Body of pancreas (tissue), 4 donors: ENCODE results near the gene GIT2. TPM values are rescaled to one million over a fixed set of nuclear protein-coding genes. Genes with fewer than 3 reads are reported as not detected.
A peak's percentile ranks its signal among the peaks of the same experiment; 100 is the strongest.

ENCODE experiments used
- ATAC-seq: fragments of 150-250 bp; one replicate; pipeline ENCODE4 v1.9.1; 2016
- DNase-seq, 4 donors: peaks; one replicate each; pipeline ENCODE4 v3.0.0-alpha.2; 2019
- H3K27ac ChIP-seq, 4 donors: fragments of 200-600 bp; sonication (generic); 1 replicate in 3 of 4; 2 replicates in 1 of 4; pipeline versions ENCODE4 v1.5.1 to v1.6.1; 2016 to 2019; ENCODE audit warnings: mild to moderate bottlenecking in 1 of 4, mixed read lengths in 1 of 4, moderate library complexity in 1 of 4
- H3K27me3 ChIP-seq, 2 donors: fragments of 200-600 bp; sonication (generic); one replicate each; pipeline ENCODE4 v1.6.0; 2016; ENCODE audit warnings: mild to moderate bottlenecking in 1 of 2
- H3K36me3 ChIP-seq, 2 donors: fragments of 200-600 bp; sonication (generic); replicated peaks in 1 of 2; 2 replicates each; pipeline ENCODE4 v1.5.1; 2016; ENCODE audit warnings: low read depth in 2 of 2; ENCODE audit not compliant: insufficient read depth in 1 of 2
- H3K4me1 ChIP-seq: fragments of 200-600 bp; sonication (generic); one replicate; pipeline ENCODE4 v1.6.0; 2016
- H3K4me3 ChIP-seq, 2 donors: fragments of 200-600 bp; sonication (generic); 1 replicate in 1 of 2; 2 replicates in 1 of 2; pipeline ENCODE4 v1.5.1; 2016 to 2019
- H3K9me3 ChIP-seq, 3 donors: fragments of 200-600 bp; sonication (generic); 1 replicate in 2 of 3; 2 replicates in 1 of 3; pipeline ENCODE4 v1.5.1; 2016
- CTCF ChIP-seq, 7 experiments: fragments of 450-650 bp in 4 of 7; fragments of 200-600 bp in 3 of 7; sonication (generic) in 3 of 7; IDR thresholded peaks; one replicate each; pipeline ENCODE4 v1.5.1; 2016 to 2019; ENCODE audit warnings: antibody characterized with exemption in 7 of 7
- POLR2A ChIP-seq, 3 donors: fragments of 450-650 bp; IDR thresholded peaks; one replicate each; pipeline ENCODE4 v1.6.1; 2016; ENCODE audit warnings: antibody characterized with exemption in 3 of 3, mild to moderate bottlenecking in 2 of 3
- WGBS, 2 donors: methylation state at CpG; one replicate each; pipeline ENCODE4 v1.1.5; 2017; 5-methylcytosine and 5-hydroxymethylcytosine counted together
- intact Hi-C: fragments of 100-400 bp; cut with DNase I; formaldehyde crosslinking; loops from one replicate; pipeline ENCODE4 v1.15.1; 2023
- total RNA-seq, 2 donors: library from RNA; depleted of rRNA; stranded (reverse); fragments of >200 nt; gene quantifications; one replicate each; pipeline ENCODE4 v1.1.0, GENCODE V29; 2016

Gene GIT2
- total RNA-seq, 2 donors from 2014 or later = 44.4 to 50.1 TPM

- H3K4me3 ChIP-seq = no peak overlapping the region
- no peak for TF ChIP-seq POLR2A (IDR thresholded peaks at IDR 0.05)
- TF ChIP-seq CTCF (IDR thresholded peaks at IDR 0.05) = no peak
- DNase-seq (no peak), ATAC-seq (no peak)
- H3K4me1 ChIP-seq = peaks cover 58% of the 10 kb centered on the region
- 90 to 92% methylated on average over 9 of the region's 9 CpGs for WGBS, 2 donors
- no peaks in the 10 kb centered on the region for H3K9me3 ChIP-seq
- H3K27ac ChIP-seq = peak overlapping the region; percentile 55 to 88 (median 78)
- H3K36me3 ChIP-seq = peaks cover 0 to 1% of the 10 kb centered on the region in 2 donors
- no peaks in the 10 kb centered on the region for H3K27me3 ChIP-seq
- intact Hi-C loops = no loop called here
Observed at GRCh38 chr12:109946913-109947312, 49.3 kb downstream of the GIT2 start.

GRCh38 chr12:109946505-109946904 lies 49.7 kb downstream of the GIT2 start:
- no peaks in the 10 kb centered on the region for H3K9me3 ChIP-seq
- no peak overlapping the region for H3K4me3 ChIP-seq
- H3K27me3 ChIP-seq = no peaks in the 10 kb centered on the region
- H3K27ac ChIP-seq = peak overlapping the region in 3 of 4 donors; percentile 72 to 88 (median 85)
- peak; percentile 39 to 70 (median 64) for DNase-seq
- TF ChIP-seq CTCF (IDR thresholded peaks at IDR 0.05) = no peak
- TF ChIP-seq POLR2A (IDR thresholded peaks at IDR 0.05) = no peak
- H3K36me3 ChIP-seq = peaks cover 0 to 1% of the 10 kb centered on the region in 2 donors
- H3K4me1 ChIP-seq = peaks cover 54% of the 10 kb centered on the region
- ATAC-seq = no peak
- WGBS, 2 donors = 29% methylated on average over 5 of the region's 5 CpGs
- intact Hi-C loops = no loop called here

GRCh38 chr12:109944561-109945359 lies 51.4 kb downstream of the GIT2 start:
- DNase-seq (peak in 1 of 4 donors; percentile 39), ATAC-seq (no peak)
- Histone ChIP-seq H3K4me1 (peaks cover 36% of the 10 kb centered on the region), H3K9me3 (no peaks in the 10 kb centered on the region), H3K4me3 (no peak overlapping the region), H3K27ac (peak overlapping the region in 1 of 4 donors; percentile 11), H3K36me3 (no peaks in the 10 kb centered on the region), H3K27me3 (no peaks in the 10 kb centered on the region)
- intact Hi-C loops = no loop called here
- peak in 1 of 7 experiments; percentile 1 for TF ChIP-seq CTCF (IDR thresholded peaks at IDR 0.05)
- no peak for TF ChIP-seq POLR2A (IDR thresholded peaks at IDR 0.05)
- 69 to 84% methylated on average over 17 of the region's 17 CpGs for WGBS, 2 donors

GRCh38 chr12:109943811-109944210 lies 52.4 kb downstream of the GIT2 start:
- no peak for TF ChIP-seq CTCF (IDR thresholded peaks at IDR 0.05)
- no peak for TF ChIP-seq POLR2A (IDR thresholded peaks at IDR 0.05)
- intact Hi-C loops = no loop called here
- H3K9me3 ChIP-seq = no peaks in the 10 kb centered on the region
- no peak overlapping the region for H3K4me3 ChIP-seq
- H3K27me3 ChIP-seq = no peaks in the 10 kb centered on the region
- no peak for ATAC-seq
- 85 to 91% methylated on average over 7 of the region's 7 CpGs for WGBS, 2 donors
- H3K27ac ChIP-seq = no peak overlapping the region
- H3K36me3 ChIP-seq = no peaks in the 10 kb centered on the region
- H3K4me1 ChIP-seq = peaks cover 27% of the 10 kb centered on the region
- no peak for DNase-seq
